BLaER1 (cell line): ENCODE measurements around the gene B3GAT3.
A peak's percentile ranks its signal among the peaks of the same experiment; 100 is the strongest.
"Not testable (repeated sequence)": the region's sequence is repeated elsewhere in the genome, so short reads cannot be mapped to it uniquely, and the experiment has no call there.

Experiments
- H3K27ac ChIP-seq: shearing (Covaris generic); formaldehyde crosslinking; 2 replicates; pipeline ENCODE4 v1.8.1; 2022
- H3K27me3 ChIP-seq: shearing (Covaris generic); formaldehyde crosslinking; 2 replicates; pipeline ENCODE4 v1.8.1; 2022
- H3K36me3 ChIP-seq: shearing (Covaris generic); formaldehyde crosslinking; 2 replicates; pipeline ENCODE4 v1.8.1; 2022
- H3K4me1 ChIP-seq: shearing (Covaris generic); formaldehyde crosslinking; 2 replicates; pipeline ENCODE4 v1.8.1; 2022
- H3K4me2 ChIP-seq: shearing (Covaris generic); formaldehyde crosslinking; 2 replicates; pipeline ENCODE4 v1.8.1; 2022
- H3K4me3 ChIP-seq: shearing (Covaris generic); formaldehyde crosslinking; 2 replicates; pipeline ENCODE4 v1.8.1; 2022
- H3K9ac ChIP-seq: shearing (Covaris generic); formaldehyde crosslinking; 2 replicates; pipeline ENCODE4 v1.8.1; 2022
- H3K9me3 ChIP-seq: shearing (Covaris generic); formaldehyde crosslinking; 2 replicates; pipeline ENCODE4 v1.8.1; 2022
- H4K20me1 ChIP-seq: shearing (Covaris generic); formaldehyde crosslinking; 2 replicates; pipeline ENCODE4 v1.8.1; 2022
- Cebpa-rat ChIP-seq: shearing (Covaris generic); IDR thresholded peaks from 2 replicates; pipeline ENCODE4 v1.8.1; 2022

The B3GAT3 gene

DNA sequence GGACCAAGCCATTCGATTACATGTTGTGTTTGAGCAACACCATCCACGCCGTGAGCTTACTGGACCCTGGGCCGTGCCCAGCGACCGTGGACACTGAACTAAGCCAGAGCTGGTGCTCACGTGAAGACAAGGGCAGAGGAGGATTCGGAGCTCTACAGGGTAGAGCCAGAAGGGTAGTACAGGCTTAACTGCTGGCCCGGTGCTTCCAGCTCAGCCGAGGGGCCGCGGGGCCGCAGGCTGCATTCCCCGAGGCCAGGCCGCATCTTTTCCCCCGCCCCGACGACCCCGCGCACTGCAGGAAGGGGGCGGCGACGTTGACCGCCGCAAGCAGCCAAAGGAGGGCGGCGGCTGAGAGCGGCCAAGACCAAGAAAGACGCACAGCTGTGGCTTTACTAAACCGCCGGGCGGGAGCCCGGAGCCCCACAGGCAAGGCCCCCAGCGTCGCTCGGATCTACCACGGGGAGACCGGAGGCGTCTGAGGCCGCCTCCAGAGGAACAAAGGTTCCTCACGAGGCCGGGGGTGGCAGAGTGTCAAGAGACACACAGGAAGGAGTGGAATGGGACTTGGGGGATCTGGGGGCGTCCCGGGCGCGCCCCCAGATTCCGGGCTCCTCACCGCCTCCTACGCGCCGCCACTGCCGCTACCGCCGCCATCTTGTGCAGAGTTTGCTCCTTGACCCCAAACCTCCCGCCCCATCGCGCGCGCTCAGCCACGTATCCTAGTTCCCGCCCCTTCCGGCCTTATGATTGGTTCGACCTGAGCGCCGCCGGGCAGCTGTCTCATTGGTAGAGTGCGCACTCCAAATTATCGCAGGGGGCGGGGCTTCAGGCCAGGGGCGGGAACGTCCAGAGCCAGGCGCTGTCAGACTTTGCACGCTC, 24.4 kb upstream of the B3GAT3 start, which contains the start of gene GANAB:
TSS of gene GANAB (minus strand) at position 668 of the 879 bp plus-strand sequence. CDS start at position 654, 14 bp downstream.
- peak within 1 kb of the TSS; percentile 92 for H3K4me2 ChIP-seq
- peaks cover 88% of the 10 kb centered on the region for H4K20me1 ChIP-seq
- H3K4me3 ChIP-seq = peak within 1 kb of the TSS; percentile 97
- peaks cover 53% of the 10 kb centered on the region for H3K4me1 ChIP-seq
- no peak for TF ChIP-seq Cebpa-rat
- peak within 1 kb of the TSS; percentile 97 for H3K27ac ChIP-seq
- H3K9me3 ChIP-seq = no peaks in the 10 kb centered on the region
- no peaks in the 10 kb centered on the region for H3K27me3 ChIP-seq
- peak within 1 kb of the TSS; percentile 98 for H3K9ac ChIP-seq
- peaks cover 76% of the 10 kb centered on the region for H3K36me3 ChIP-seq

DNA sequence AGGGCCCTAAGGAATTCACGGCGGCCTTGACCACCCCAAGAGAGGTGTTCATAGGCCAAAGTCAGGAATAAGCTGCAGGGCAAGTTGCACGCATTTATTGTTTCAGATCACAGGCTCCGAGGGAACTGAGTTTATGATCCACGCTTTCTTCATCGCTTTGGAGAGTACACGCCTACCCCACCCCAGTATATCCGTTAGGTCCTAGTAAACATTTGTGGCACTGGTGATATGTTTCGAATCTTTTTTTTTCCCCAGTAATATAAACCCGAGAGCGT, 23.8 kb upstream of the B3GAT3 start:
- Histone ChIP-seq H3K4me1 (peaks cover 58% of the 10 kb centered on the region), H4K20me1 (peaks cover 88% of the 10 kb centered on the region), H3K36me3 (peaks cover 76% of the 10 kb centered on the region), H3K4me2 (peak overlapping the region; percentile 92), H3K4me3 (peak overlapping the region; percentile 97), H3K9me3 (no peaks in the 10 kb centered on the region), H3K27ac (peak overlapping the region; percentile 97), H3K27me3 (no peaks in the 10 kb centered on the region), H3K9ac (peak overlapping the region; percentile 98)
- TF ChIP-seq Cebpa-rat = no peak

DNA sequence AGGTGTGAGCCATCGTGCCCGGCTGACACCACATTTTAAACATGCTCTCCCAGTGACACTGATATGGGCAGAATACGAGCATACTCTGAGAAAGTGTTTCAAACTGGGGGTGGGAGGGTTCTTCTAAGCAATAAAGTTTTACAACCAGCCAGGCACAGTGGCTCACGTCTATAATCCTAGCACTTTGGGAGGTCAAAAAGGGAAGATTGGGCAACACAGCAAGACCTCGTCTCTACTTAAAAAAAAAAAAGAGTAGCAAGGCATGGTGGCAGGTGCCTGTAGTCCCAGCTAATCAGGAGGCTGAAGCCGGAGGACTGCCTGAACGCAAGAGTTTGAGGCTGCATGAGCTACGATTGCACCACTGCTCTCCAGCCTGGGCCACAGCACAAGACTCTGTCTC, 22.4 kb upstream of the B3GAT3 start:
- Histone ChIP-seq H3K4me3 (no peak overlapping the region), H4K20me1 (peaks cover 89% of the 10 kb centered on the region), H3K4me2 (peak overlapping the region; percentile 92; the same call in 1 of the 2 replicates), H3K27me3 (no peaks in the 10 kb centered on the region), H3K9me3 (no peaks in the 10 kb centered on the region), H3K4me1 (peaks cover 54% of the 10 kb centered on the region), H3K27ac (no peak overlapping the region), H3K36me3 (peaks cover 73% of the 10 kb centered on the region), H3K9ac (no peak overlapping the region)
- TF ChIP-seq Cebpa-rat = no peak

DNA sequence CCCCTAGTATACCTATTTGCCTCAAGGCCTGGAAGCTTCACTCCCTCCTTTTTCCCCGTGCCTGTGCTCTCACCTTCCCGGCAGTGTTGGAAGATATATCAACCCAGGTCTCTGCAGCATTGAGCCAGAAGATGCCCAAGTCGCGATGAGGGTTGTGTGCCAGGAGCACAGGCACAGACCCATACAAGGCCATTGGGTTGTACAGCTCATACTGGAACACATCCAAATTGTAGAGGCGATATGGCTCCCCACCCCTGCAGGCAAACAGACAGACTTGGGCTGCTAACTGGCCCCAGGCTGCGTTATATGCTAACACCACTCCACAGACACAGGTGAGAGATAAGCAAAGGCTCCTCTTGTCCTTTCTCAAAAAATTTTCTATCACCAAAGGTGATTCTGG, 10.7 kb upstream of the B3GAT3 start:
- no peaks in the 10 kb centered on the region for H3K9me3 ChIP-seq
- no peaks in the 10 kb centered on the region for H3K27me3 ChIP-seq
- peaks cover 19% of the 10 kb centered on the region; the same call in 1 of the 2 replicates for H4K20me1 ChIP-seq
- no peak overlapping the region for H3K4me2 ChIP-seq
- H3K27ac ChIP-seq = no peak overlapping the region
- peaks cover 100% of the 10 kb centered on the region for H3K36me3 ChIP-seq
- no peak overlapping the region for H3K9ac ChIP-seq
- H3K4me3 ChIP-seq = no peak overlapping the region
- peaks cover 11% of the 10 kb centered on the region; the same call in 1 of the 2 replicates for H3K4me1 ChIP-seq
- no peak for TF ChIP-seq Cebpa-rat

DNA sequence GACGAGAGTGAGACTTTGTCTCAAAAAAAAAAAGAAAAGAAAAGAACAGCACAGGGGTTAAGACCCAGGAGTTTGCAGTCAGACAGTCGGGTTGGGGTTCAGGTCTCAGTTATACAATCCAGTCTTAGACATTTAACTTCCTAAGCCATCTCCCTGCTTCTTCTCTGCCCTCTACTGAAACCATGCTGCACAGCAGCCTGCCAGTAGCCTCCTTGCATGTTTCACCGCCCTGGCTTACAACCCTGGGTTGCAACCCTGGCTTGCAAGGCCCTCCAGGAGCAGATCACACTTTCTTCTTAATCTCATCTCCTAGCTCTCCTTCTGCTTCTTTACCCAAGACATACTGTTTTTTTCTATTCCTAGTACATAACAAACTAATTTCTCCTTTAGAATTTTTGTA, 5.9 kb upstream of the B3GAT3 start:
- H3K4me1 ChIP-seq = peaks cover 35% of the 10 kb centered on the region
- H3K27ac ChIP-seq = no peak overlapping the region
- no peaks in the 10 kb centered on the region for H3K9me3 ChIP-seq
- no peak overlapping the region for H3K4me2 ChIP-seq
- H3K9ac ChIP-seq = no peak overlapping the region
- TF ChIP-seq Cebpa-rat = no peak
- 0 out of 2 replicates have a peak, but pooled peaks cover 5% of the 10 kb centered on the region for H4K20me1 ChIP-seq
- no peaks in the 10 kb centered on the region for H3K27me3 ChIP-seq
- no peak overlapping the region for H3K4me3 ChIP-seq
- peaks cover 79% of the 10 kb centered on the region for H3K36me3 ChIP-seq

DNA sequence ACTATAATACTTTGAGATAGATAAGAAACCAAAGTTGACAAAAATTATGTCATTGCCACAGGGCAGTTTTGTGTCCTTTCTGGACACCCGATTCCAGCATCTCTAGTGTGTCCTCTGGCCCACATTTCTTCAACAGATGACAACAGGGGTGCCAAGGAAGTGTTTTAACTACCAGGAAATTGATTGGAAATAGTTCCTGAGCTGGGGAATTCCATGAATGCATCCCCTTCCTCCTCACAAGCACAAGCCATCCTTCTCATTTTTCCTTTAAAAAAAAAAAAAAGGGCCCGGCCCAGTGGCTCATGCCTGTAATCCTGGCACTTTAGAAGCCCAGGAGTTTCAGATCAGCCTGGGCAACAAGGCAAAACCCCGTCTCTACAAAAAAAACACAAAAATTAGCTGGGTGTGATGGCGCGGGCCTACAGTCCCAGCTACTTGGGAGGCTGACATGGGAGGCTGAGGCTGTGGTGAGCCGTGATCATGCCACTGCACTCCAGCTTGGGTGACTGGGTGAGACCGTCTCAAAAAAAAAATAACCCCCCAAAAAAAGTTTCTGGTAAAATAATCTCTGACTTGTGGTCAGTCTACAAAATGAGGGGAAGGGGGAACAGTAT, 797 bp upstream of the B3GAT3 start:
- peaks cover 30% of the 10 kb centered on the region for H3K36me3 ChIP-seq
- no peak for TF ChIP-seq Cebpa-rat
- H4K20me1 ChIP-seq = 0 out of 2 replicates have a peak, but pooled peaks cover 5% of the 10 kb centered on the region
- no peak overlapping the region for H3K9ac ChIP-seq
- peaks cover 58% of the 10 kb centered on the region for H3K4me1 ChIP-seq
- H3K4me3 ChIP-seq = peak overlapping the region; percentile 85; the same call in 1 of the 2 replicates
- no peaks in the 10 kb centered on the region for H3K9me3 ChIP-seq
- peak overlapping the region; percentile 88; the same call in 1 of the 2 replicates for H3K27ac ChIP-seq
- H3K27me3 ChIP-seq = no peaks in the 10 kb centered on the region
- peak overlapping the region; percentile 97 for H3K4me2 ChIP-seq

DNA sequence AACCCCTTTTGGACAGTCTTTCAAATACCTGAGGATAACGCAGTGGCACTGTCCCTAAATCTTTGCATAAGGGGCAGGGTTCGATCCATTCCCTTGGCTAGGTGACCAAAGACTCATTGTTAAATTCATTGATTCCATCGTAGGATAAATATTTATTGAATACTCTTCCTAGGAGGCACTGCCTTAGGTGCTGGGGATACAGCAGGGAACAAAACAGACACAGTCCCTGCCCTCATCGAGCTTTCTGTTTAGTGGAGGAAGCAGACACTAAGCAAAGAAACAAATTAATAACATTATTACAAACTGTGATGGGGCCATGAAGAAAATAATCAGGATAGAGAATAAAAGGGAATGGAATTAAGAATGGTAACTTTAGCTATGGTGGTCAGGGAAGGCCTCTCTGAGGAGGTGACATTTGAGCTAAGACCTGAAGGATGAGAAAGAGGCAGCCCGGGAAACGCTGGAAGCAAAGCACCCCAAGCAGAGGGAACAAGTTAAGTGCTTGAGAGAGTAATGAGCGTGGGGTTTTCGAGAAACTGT, 689 bp downstream of the B3GAT3 start:
- Histone ChIP-seq H3K36me3 (peaks cover 30% of the 10 kb centered on the region), H3K9me3 (no peaks in the 10 kb centered on the region), H3K4me2 (peak overlapping the region; percentile 97), H4K20me1 (0 out of 2 replicates have a peak, but pooled peaks cover 5% of the 10 kb centered on the region), H3K4me3 (peak overlapping the region; percentile 85), H3K27me3 (no peaks in the 10 kb centered on the region), H3K27ac (peak overlapping the region; percentile 88), H3K9ac (peak overlapping the region; percentile 91), H3K4me1 (peaks cover 55% of the 10 kb centered on the region)
- TF ChIP-seq Cebpa-rat = no peak

DNA sequence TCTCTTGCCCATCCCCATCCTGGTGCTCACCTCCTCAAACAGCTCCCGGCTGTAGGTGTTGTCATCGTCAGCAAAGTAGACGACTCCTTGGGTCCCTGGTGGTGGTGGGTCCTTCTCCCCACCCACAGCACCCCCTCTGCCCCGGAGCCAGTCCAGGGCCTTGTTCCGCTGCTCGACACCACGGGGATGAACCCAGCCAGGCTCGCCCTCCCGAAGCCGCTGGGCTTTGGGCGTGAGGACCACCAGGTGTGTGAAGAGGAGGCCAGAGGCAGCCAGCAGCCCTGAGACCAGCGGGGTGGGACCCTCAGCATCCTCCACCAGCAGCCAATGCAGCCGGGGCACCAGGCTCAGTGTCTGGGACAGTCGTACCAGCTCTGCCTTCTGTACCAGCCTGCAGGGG, 4.8 kb downstream of the B3GAT3 start:
- H3K27me3 ChIP-seq, H3K9me3 ChIP-seq, H3K4me2 ChIP-seq, H3K27ac ChIP-seq, H3K9ac ChIP-seq, H3K4me3 ChIP-seq, H4K20me1 ChIP-seq: not testable (repeated sequence)
- Histone ChIP-seq H3K4me1 (peaks cover 26% of the 10 kb centered on the region), H3K36me3 (peaks cover 35% of the 10 kb centered on the region)

DNA sequence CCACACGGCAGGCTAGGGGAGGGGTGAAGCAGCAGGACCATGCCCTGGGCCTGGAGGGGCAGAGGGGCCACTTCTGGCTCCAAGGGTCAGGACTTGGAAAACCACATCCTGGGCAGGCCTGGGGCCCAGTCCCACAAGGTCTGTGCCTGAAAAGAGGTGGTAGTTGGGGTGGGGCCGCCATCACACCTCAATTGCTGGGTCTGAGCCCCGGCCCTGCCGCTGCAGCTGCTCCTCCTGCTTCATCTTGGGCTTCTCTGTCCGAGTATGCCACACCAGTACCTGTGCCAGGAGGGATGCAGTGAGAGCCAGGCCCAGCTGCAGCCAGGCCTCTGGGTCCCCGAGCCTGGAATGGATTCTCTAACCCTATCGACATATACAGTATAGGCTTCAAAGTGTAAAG, 6.3 kb downstream of the B3GAT3 start:
- no peaks in the 10 kb centered on the region for H3K9me3 ChIP-seq
- no peak overlapping the region for H3K27ac ChIP-seq
- H3K9ac ChIP-seq = no peak overlapping the region
- H3K27me3 ChIP-seq = no peaks in the 10 kb centered on the region
- H3K36me3 ChIP-seq = peaks cover 35% of the 10 kb centered on the region
- no peak overlapping the region for H3K4me2 ChIP-seq
- H4K20me1 ChIP-seq = no peaks in the 10 kb centered on the region
- TF ChIP-seq Cebpa-rat = no peak
- no peak overlapping the region for H3K4me3 ChIP-seq
- peaks cover 31% of the 10 kb centered on the region for H3K4me1 ChIP-seq

DNA sequence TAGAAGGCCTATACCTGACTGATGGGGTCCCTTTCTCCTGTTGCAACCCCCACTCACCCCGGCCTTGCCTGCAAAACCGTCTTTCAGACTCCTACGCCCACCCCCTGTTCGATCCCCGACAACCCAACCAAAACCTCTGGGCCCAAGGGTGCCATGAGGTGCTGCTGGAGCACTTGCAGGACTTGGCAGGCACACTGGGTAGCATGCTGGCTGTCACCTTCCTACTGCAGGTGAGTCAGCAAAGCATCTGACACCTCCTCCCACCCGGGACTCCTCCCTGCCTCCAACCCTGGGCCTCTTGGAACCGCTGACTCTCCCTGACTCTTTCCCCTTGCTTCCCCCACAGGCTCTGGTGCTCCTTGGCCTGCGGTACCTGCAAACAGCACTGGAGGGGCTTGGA, 7.5 kb downstream of the B3GAT3 start:
- Histone ChIP-seq H3K4me1 (peaks cover 31% of the 10 kb centered on the region), H3K4me3 (no peak overlapping the region), H4K20me1 (no peaks in the 10 kb centered on the region), H3K4me2 (no peak overlapping the region), H3K27me3 (no peaks in the 10 kb centered on the region), H3K27ac (peak overlapping the region; percentile 59), H3K36me3 (peaks cover 38% of the 10 kb centered on the region), H3K9me3 (no peaks in the 10 kb centered on the region), H3K9ac (0 out of 2 replicates have a peak overlapping the region, but pooled peaks have one; percentile 29)
- no peak for TF ChIP-seq Cebpa-rat
